ENCODE measurements around the gene MB21D2.
A peak's percentile ranks its signal among the peaks of the same experiment; 100 is the strongest.

MB21D2 gene

DNA sequence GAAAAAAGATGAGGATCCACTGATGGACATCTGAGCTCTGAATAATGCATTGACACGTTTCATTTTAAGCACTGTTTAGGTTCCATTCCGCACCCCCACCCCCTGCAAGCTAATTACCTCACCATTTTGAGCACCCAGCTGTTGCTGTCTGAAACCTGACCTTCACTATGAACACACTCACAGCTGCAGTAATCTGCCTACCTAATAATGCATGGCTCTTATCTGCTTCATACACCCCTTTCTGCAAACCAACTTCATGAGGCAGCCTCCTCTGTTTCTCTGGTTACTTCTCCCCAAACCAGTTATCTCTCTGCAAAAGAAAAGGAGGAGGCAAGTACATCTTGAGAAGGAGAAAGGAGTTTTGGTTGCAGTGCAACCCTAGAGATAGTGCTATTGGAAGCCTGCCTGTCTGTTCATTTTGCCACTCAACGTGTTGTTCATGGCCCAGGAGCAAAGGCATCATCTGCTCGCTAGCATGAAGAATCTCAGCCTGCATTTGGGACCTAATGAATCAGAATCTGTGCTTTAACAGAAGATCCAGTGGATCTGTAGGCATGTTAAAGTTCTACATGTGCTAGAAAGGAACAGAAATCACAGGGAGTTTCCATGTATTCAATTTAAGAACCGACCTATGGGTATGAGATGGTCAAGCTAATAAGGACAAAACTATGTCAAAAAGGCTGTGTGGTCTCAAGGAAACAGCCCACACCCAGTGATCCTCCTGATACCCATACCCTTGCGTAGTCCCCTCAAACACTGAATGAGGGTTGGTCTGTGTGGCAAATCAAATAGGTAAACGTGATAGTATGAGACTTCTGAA, 87.2 kb downstream of the MB21D2 start:
- TF ChIP-seq, protein P1, sequence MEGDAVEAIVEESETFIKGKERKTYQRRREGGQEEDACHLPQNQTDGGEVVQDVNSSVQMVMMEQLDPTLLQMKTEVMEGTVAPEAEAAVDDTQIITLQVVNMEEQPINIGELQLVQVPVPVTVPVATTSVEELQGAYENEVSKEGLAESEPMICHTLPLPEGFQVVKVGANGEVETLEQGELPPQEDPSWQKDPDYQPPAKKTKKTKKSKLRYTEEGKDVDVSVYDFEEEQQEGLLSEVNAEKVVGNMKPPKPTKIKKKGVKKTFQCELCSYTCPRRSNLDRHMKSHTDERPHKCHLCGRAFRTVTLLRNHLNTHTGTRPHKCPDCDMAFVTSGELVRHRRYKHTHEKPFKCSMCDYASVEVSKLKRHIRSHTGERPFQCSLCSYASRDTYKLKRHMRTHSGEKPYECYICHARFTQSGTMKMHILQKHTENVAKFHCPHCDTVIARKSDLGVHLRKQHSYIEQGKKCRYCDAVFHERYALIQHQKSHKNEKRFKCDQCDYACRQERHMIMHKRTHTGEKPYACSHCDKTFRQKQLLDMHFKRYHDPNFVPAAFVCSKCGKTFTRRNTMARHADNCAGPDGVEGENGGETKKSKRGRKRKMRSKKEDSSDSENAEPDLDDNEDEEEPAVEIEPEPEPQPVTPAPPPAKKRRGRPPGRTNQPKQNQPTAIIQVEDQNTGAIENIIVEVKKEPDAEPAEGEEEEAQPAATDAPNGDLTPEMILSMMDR (IDR thresholded peaks at IDR 0.05; ENCODE audit: control insufficient read depth, insufficient read depth, low read depth, low read length, missing control alignments), result no peak
- H3K4me3 ChIP-seq (ENCODE audit: control insufficient read depth, low read depth, low read length), result no peak overlapping the region
- no peak for DNase-seq (ENCODE audit: low read depth)

DNA sequence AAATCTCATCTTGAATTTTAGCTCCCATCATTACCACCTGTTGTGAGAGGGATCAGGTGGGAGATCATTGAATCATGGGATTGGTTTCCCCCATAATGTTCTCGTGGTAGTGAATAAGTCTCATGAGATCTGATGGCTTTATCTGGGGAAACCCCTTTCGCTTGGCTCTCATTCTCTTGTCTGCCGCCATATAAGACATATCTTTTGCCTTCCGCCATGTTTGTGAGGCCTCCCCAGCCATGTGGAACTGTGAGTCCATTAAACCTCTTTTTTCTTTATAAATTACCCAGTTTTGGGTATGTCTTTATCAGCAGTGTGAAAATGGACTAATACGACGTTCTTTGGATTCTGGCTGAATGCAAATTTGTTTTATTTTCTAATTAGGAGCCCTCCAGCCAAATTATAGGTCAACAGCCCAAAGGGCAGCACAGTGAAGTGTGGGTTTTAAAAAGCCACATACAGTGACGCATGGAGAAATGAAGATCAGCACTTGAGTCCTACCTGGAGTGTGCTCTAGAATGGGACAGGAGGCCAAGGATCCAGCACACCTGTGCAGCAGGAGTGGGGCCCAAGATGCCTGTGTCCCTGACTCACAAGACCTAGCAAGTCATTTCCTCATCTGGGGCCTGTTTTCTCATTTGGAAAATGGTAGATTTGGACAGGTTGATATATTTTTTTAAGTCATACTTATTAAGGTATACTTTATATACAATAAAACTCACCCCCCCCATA, 89.6 kb downstream of the MB21D2 start:
- TF ChIP-seq, protein P1 (IDR thresholded peaks at IDR 0.05; ENCODE audit: control insufficient read depth, insufficient read depth, low read depth, low read length, missing control alignments), result no peak
- DNase-seq (ENCODE audit: low read depth), result no peak
- H3K4me3 ChIP-seq (ENCODE audit: control insufficient read depth, low read depth, low read length), result no peak overlapping the region

DNA sequence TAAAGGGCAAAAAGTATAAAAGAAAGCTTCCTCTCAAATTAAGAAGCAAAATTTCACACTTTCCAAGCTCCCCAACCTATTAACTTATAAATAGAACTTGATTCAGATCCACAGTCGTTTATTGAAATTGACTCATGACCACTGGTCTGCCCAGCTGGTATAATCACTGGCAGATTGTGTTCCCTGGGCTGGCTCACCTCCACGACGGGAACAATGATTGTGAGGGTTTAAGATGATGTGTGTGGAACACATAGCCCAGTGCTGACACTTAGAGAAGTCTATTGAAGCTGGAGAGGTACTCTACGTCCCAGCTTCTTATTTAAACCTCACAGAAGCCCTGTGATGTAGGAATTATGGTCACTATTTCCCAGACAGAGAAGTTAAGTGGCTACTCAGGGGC, 90.4 kb downstream of the MB21D2 start:
- peak; percentile 25 for DNase-seq (ENCODE audit: low read depth)
- H3K4me3 ChIP-seq (ENCODE audit: control insufficient read depth, low read depth, low read length), result no peak overlapping the region
- TF ChIP-seq, protein P1 (IDR thresholded peaks at IDR 0.05; ENCODE audit: control insufficient read depth, insufficient read depth, low read depth, low read length, missing control alignments), result no peak

DNA sequence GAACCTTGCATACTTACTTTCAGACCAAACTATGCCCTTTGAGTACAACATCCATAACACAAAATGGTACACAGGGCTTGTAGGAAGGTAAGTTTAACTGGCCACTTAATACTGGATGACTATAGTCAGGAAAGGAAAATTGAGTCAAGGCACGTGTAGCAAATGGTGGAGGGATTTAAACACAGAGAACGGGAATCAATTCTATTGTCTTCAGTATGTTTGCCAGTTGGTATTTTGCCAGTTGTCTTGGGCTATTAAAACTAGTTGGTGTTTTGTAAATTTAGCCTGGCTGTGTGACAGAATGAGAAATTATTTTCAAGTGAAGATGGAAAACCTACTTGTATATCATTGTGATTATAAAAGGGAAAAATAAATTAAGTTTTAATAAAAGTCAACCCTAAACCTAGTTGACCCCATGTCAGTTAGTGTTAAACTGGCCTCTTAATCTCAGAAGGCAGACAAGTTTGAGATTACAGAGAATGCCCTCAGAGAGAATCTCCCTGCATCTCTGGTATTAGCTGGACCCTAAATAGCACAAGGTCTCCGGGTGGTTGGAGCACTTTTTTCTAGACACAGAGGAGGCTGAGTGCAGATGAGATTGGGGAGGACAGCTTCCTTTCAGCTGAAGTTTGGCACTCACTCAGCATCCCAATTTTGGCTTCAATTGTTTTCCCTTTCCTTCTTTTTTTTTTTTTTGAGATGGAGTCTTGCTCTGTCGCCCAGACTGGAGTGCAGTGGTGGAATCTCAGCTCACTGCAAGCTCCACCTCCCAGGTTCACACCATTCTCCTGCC, 91.2 kb downstream of the MB21D2 start:
- DNase-seq (ENCODE audit: low read depth), result no peak
- TF ChIP-seq, protein P1 (IDR thresholded peaks at IDR 0.05; ENCODE audit: control insufficient read depth, insufficient read depth, low read depth, low read length, missing control alignments), result no peak
- H3K4me3 ChIP-seq (ENCODE audit: control insufficient read depth, low read depth, low read length), result no peak overlapping the region

DNA sequence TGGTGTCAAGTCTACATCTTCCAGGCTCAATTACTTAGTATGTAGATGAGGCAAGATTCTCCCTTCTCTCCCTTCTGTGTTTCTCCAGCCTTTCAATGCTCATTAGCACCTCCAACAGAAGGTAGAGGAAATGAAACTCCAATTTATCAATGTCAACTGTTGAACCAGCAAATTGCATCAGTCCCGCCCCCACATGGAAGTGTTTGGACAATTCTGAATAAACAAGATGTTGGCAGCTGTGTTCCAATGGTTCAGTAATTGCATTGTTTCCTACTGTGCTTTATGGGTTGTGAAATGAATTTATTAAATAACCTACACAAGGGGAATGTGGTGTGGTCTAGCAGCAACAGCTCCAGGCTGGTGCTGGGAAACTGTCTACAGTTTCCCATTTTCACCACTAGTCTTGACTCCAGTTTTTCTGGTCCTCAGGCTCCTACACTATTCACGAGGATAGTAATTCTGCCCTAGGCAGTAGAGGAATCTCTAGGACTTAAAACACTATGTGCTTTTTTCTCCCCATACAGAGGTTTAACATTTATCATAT, 91.9 kb downstream of the MB21D2 start:
- H3K4me3 ChIP-seq (ENCODE audit: control insufficient read depth, low read depth, low read length), result no peak overlapping the region
- DNase-seq (ENCODE audit: low read depth), result no peak
- TF ChIP-seq, protein P1 (IDR thresholded peaks at IDR 0.05; ENCODE audit: control insufficient read depth, insufficient read depth, low read depth, low read length, missing control alignments), result no peak

DNA sequence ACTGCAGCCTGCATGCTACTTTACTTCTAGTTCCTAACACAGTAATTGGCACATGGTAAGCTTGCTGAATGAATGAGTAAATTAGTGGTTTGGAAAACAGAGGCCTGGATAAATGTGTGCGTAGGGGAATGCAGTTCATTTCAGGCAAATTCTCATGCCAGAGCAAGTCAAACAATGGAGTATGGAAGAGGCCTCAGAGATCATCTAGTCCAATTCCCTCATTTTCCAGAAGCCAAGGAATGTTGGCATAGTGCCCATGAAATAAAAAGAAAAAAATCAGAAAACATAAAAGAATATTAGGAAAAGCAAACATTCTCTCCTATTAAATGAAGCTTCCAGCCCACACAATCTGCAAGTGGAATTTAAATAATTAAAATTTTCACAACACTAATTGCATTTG, 92.4 kb downstream of the MB21D2 start:
- DNase-seq (ENCODE audit: low read depth), result no peak
- no peak overlapping the region for H3K4me3 ChIP-seq (ENCODE audit: control insufficient read depth, low read depth, low read length)
- TF ChIP-seq, protein P1 (IDR thresholded peaks at IDR 0.05; ENCODE audit: control insufficient read depth, insufficient read depth, low read depth, low read length, missing control alignments), result no peak

All from AG09309 (cell line).